ENCODE results near the gene NFIB.

NFIB gene

GRCh38 chr9:14037331-14037730 lies 276.6 kb downstream of the NFIB start:
- DNase-seq (ENCODE audit: insufficient read length, low spot score) (no peak), FAIRE-seq (no peak)
- TF ChIP-seq CTCF (IDR thresholded peaks at IDR 0.05; ENCODE audit: insufficient read depth, missing control alignments): no peak

GRCh38 chr9:14033067-14033466 lies 280.9 kb downstream of the NFIB start:
- no peak for DNase-seq (ENCODE audit: insufficient read length, low spot score)
- no peak for TF ChIP-seq CTCF (IDR thresholded peaks at IDR 0.05; ENCODE audit: insufficient read depth, missing control alignments)
- FAIRE-seq: no peak

Measured in D721Med (cell line).